ENCODE data around the gene WWOX. TPM values are rescaled to one million over a fixed set of nuclear protein-coding genes. Genes with fewer than 3 reads are reported as not detected.

The WWOX gene
- polyA plus RNA-seq, 2 of the 4 experiments (the other 2 are of a cell fraction), result 16.0 to 17.2 TPM

GRCh38 chr16:78659668-78660217 is 560.3 kb downstream of the WWOX start:
- no peaks in the 10 kb centered on the region for H3K9me3 ChIP-seq
- ATAC-seq (no peak), DNase-seq (ENCODE audit: low read depth in 1 of 2, low spot score in 1 of 2) (no peak), FAIRE-seq (no peak)
- TF ChIP-seq, protein P1, sequence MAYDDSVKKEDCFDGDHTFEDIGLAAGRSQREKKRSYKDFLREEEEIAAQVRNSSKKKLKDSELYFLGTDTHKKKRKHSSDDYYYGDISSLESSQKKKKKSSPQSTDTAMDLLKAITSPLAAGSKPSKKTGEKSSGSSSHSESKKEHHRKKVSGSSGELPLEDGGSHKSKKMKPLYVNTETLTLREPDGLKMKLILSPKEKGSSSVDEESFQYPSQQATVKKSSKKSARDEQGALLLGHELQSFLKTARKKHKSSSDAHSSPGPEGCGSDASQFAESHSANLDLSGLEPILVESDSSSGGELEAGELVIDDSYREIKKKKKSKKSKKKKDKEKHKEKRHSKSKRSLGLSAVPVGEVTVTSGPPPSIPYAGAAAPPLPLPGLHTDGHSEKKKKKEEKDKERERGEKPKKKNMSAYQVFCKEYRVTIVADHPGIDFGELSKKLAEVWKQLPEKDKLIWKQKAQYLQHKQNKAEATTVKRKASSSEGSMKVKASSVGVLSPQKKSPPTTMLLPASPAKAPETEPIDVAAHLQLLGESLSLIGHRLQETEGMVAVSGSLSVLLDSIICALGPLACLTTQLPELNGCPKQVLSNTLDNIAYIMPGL (CRISPR knock-in tag; IDR thresholded peaks at IDR 0.05; ENCODE audit: borderline replicate concordance), result no peak
- TF ChIP-seq EHMT2 (IDR thresholded peaks at IDR 0.05; ENCODE audit: low read depth) (no peak), FOSB (CRISPR knock-in tag; IDR thresholded peaks at IDR 0.05) (no peak), RCOR1 (IDR thresholded peaks at IDR 0.05; ENCODE audit: low read depth, low read length) (no peak), KDM5A (IDR thresholded peaks at IDR 0.05) (no peak), POLR2AphosphoS2 (conservative IDR thresholded peaks at IDR 0.05; ENCODE audit: low read length) (no peak), BHLHE40 (IDR thresholded peaks at IDR 0.05; ENCODE audit: low read depth, low read length) (no peak), EP300 (IDR thresholded peaks at IDR 0.05) (no peak), ZFP36 (IDR thresholded peaks at IDR 0.05; ENCODE audit: borderline replicate concordance, partially characterized antibody) (no peak), MAFK (IDR thresholded peaks at IDR 0.05; ENCODE audit: partially characterized antibody) (no peak), JUN (IDR thresholded peaks at IDR 0.05) (no peak), ZC3H11A (IDR thresholded peaks at IDR 0.05) (no peak), SREBF2 (IDR thresholded peaks at IDR 0.05) (no peak), JUNB (IDR thresholded peaks at IDR 0.05) (no peak), GATA3 (IDR thresholded peaks at IDR 0.05; ENCODE audit: borderline replicate concordance) (no peak), CEBPB (IDR thresholded peaks at IDR 0.05) (no peak)
- TF ChIP-seq, protein P2, sequence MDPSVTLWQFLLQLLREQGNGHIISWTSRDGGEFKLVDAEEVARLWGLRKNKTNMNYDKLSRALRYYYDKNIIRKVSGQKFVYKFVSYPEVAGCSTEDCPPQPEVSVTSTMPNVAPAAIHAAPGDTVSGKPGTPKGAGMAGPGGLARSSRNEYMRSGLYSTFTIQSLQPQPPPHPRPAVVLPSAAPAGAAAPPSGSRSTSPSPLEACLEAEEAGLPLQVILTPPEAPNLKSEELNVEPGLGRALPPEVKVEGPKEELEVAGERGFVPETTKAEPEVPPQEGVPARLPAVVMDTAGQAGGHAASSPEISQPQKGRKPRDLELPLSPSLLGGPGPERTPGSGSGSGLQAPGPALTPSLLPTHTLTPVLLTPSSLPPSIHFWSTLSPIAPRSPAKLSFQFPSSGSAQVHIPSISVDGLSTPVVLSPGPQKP (IDR thresholded peaks at IDR 0.05; ENCODE audit: low read depth, low read length), result no peak
- POLR2A ChIA-PET, result no interaction called here
- H3K4me1 ChIP-seq, result no peaks in the 10 kb centered on the region
- H3K4me2 ChIP-seq, result no peak overlapping the region
- CTCF ChIA-PET, result no interaction called here
- WGBS (ENCODE audit: missing lambda C conversion rate), result 34% methylated on average over 3 of the region's 3 CpGs
- no peak overlapping the region for H3K27ac ChIP-seq
- H3K4me3 ChIP-seq, result no peak overlapping the region

DNA sequence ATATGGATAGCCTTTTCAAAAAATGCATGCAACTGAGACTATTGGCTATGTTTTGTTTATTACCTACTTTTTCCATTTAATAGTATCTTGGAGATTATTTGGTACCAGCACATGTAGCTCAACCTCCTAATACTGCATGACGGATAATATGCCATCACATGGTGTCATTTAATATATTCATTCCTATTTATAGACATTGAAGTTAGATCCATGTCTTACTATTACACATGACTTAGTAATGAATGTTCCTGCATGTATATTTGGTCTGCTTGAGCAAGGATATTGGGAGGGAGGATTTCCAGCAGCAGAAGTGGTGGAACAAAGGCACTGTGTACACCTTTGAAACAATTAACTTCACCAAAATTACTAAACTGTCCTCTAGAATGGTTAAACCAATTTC is 561.3 kb downstream of the WWOX start:
- no peaks in the 10 kb centered on the region for H3K4me1 ChIP-seq

More for the DNA sequence above, 561.3 kb downstream of the WWOX start:
- no peak for DNase-seq (ENCODE audit: low read depth in 1 of 2, low spot score in 1 of 2)
- WGBS (ENCODE audit: missing lambda C conversion rate), result 57% methylated on average over 1 of the region's 1 CpG
- POLR2A ChIA-PET, result no interaction called here
- CTCF ChIA-PET, result no interaction called here
- no peak for FAIRE-seq
- ATAC-seq, result no peak
- Histone ChIP-seq H3K27ac (no peak overlapping the region), H3K4me2 (no peak overlapping the region), H3K4me3 (no peak overlapping the region), H3K9me3 (no peaks in the 10 kb centered on the region)
- TF ChIP-seq, protein P3, sequence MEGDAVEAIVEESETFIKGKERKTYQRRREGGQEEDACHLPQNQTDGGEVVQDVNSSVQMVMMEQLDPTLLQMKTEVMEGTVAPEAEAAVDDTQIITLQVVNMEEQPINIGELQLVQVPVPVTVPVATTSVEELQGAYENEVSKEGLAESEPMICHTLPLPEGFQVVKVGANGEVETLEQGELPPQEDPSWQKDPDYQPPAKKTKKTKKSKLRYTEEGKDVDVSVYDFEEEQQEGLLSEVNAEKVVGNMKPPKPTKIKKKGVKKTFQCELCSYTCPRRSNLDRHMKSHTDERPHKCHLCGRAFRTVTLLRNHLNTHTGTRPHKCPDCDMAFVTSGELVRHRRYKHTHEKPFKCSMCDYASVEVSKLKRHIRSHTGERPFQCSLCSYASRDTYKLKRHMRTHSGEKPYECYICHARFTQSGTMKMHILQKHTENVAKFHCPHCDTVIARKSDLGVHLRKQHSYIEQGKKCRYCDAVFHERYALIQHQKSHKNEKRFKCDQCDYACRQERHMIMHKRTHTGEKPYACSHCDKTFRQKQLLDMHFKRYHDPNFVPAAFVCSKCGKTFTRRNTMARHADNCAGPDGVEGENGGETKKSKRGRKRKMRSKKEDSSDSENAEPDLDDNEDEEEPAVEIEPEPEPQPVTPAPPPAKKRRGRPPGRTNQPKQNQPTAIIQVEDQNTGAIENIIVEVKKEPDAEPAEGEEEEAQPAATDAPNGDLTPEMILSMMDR (IDR thresholded peaks at IDR 0.05), result no peak
- TF ChIP-seq HOXB13 (CRISPR knock-in tag; IDR thresholded peaks at IDR 0.05; ENCODE audit: low read depth) (no peak), EHMT2 (IDR thresholded peaks at IDR 0.05; ENCODE audit: low read depth) (no peak), MAFK (IDR thresholded peaks at IDR 0.05; ENCODE audit: partially characterized antibody) (no peak), EHF (CRISPR knock-in tag; IDR thresholded peaks at IDR 0.05) (no peak), ESRRA (IDR thresholded peaks at IDR 0.05; ENCODE audit: borderline replicate concordance, low read length) (no peak), REST (IDR thresholded peaks at IDR 0.05) (no peak), KDM5A (IDR thresholded peaks at IDR 0.05) (no peak)
